Stimulated activated CD4-positive, alpha-beta T cell treated with anti-CD3 and anti-CD28 coated beads, TNF-alpha, amount 100 ng/mL, for 1 hour (primary cell): ENCODE results near the gene ITPKB.

Source experiments
- DNase-seq, 3 donors: peaks; one replicate each; pipeline ENCODE4 v3.0.0-alpha.2; 2020; ENCODE audit warnings: low read depth in 3 of 3, low spot score in 1 of 3

Gene ITPKB

GRCh38 chr1:226668173-226668560 lies 70.9 kb downstream of the ITPKB start:
- DNase-seq, result no peak

- no peak for DNase-seq
Observed at GRCh38 chr1:226666692-226667091, 72.4 kb downstream of the ITPKB start.

GRCh38 chr1:226666164-226666506 lies 72.9 kb downstream of the ITPKB start:
- DNase-seq, result no peak

- no peak for DNase-seq
Observed at GRCh38 chr1:226665505-226666163, 73.4 kb downstream of the ITPKB start.

- DNase-seq, result no peak
Observed at GRCh38 chr1:226664413-226665101, 74.5 kb downstream of the ITPKB start.

- no peak for DNase-seq
Observed at GRCh38 chr1:226663327-226663704, 75.8 kb downstream of the ITPKB start.

- DNase-seq, result peak; percentile 51 to 77 (median 66)
Observed at GRCh38 chr1:226662642-226663326, 76.3 kb downstream of the ITPKB start.

- DNase-seq, result no peak
Observed at GRCh38 chr1:226661965-226662364, 77.1 kb downstream of the ITPKB start.

- no peak for DNase-seq
Observed at GRCh38 chr1:226661271-226661670, 77.8 kb downstream of the ITPKB start.

GRCh38 chr1:226660410-226661182 lies 78.5 kb downstream of the ITPKB start:
- no peak for DNase-seq

- no peak for DNase-seq
Observed at GRCh38 chr1:226659641-226660040, 79.4 kb downstream of the ITPKB start.

- no peak for DNase-seq
Observed at GRCh38 chr1:226659136-226659535, 79.9 kb downstream of the ITPKB start.

- DNase-seq, result no peak
Observed at GRCh38 chr1:226658546-226659125, 80.4 kb downstream of the ITPKB start.

- DNase-seq, result no peak
Observed at GRCh38 chr1:226657895-226658545, 81.1 kb downstream of the ITPKB start.

GRCh38 chr1:226656601-226657277 lies 82.3 kb downstream of the ITPKB start:
- DNase-seq, result no peak

- DNase-seq, result no peak
Observed at GRCh38 chr1:226656201-226656600, 82.9 kb downstream of the ITPKB start.

GRCh38 chr1:226655251-226656163 lies 83.6 kb downstream of the ITPKB start:
- no peak for DNase-seq

- DNase-seq, result no peak
Observed at GRCh38 chr1:226654668-226655055, 84.4 kb downstream of the ITPKB start.

- no peak for DNase-seq
Observed at GRCh38 chr1:226654046-226654667, 84.9 kb downstream of the ITPKB start.
